RKO (cell line): ENCODE measurements around the gene ATF6B.
A peak's percentile ranks its signal among the peaks of the same experiment; 100 is the strongest.

Experiments used
- DNase-seq: peaks from one replicate; pipeline ENCODE4 v3.0.0-alpha.2; 2016; ENCODE audit warnings: low spot score

Gene ATF6B

GRCh38 chr6:32127717-32128592 is at the start of gene ATF6B:
Gene ATF6B (minus strand): TSS chr6:32128246. CDS start chr6:32128207, 39 bp downstream.
- DNase-seq = peak; percentile 100

- no peak for DNase-seq
Measured at GRCh38 chr6:32177183-32177787, 49.2 kb upstream of the ATF6B start.

GRCh38 chr6:32176476-32177182 is 48.6 kb upstream of the ATF6B start:
- peak; percentile 71 for DNase-seq

GRCh38 chr6:32175711-32176475 is 47.8 kb upstream of the ATF6B start, which contains the start of gene AGPAT1:
Gene AGPAT1 (minus strand): TSS chr6:32176084. CDS start chr6:32171496, 4,588 bp downstream.
- DNase-seq = peak; percentile 94

- no peak for DNase-seq
Measured at GRCh38 chr6:32175322-32175710, 47.3 kb upstream of the ATF6B start.

GRCh38 chr6:32174416-32174815 is 46.4 kb upstream of the ATF6B start:
- no peak for DNase-seq

GRCh38 chr6:32173051-32173727 is 45.1 kb upstream of the ATF6B start:
- no peak for DNase-seq

GRCh38 chr6:32171234-32171633 is 43.2 kb upstream of the ATF6B start:
- DNase-seq = no peak

- DNase-seq = no peak
Measured at GRCh38 chr6:32170294-32170693, 42.2 kb upstream of the ATF6B start.

GRCh38 chr6:32168807-32169591 is 41.0 kb upstream of the ATF6B start:
- no peak for DNase-seq

GRCh38 chr6:32168350-32168749 is 40.3 kb upstream of the ATF6B start:
- DNase-seq = no peak

- DNase-seq = no peak
Measured at GRCh38 chr6:32167761-32168262, 39.8 kb upstream of the ATF6B start.

GRCh38 chr6:32167154-32167760 is 39.2 kb upstream of the ATF6B start:
- no peak for DNase-seq

- DNase-seq = no peak
Measured at GRCh38 chr6:32166411-32167061, 38.5 kb upstream of the ATF6B start.

GRCh38 chr6:32164295-32164694 is 36.2 kb upstream of the ATF6B start, which contains the start of gene EGFL8:
Gene EGFL8 (plus strand): TSS chr6:32164595. CDS start chr6:32166166, 1,571 bp downstream.
- no peak for DNase-seq

- DNase-seq = no peak
Measured at GRCh38 chr6:32163559-32164258, 35.7 kb upstream of the ATF6B start.

GRCh38 chr6:32158052-32158451 is 30.0 kb upstream of the ATF6B start:
- DNase-seq = no peak

- no peak for DNase-seq
Measured at GRCh38 chr6:32156891-32157290, 28.8 kb upstream of the ATF6B start.
